ENCODE results near the gene SUPT4H1.

- TF ChIP-seq CTCF (IDR thresholded peaks at IDR 0.05) = no peak
- TF ChIP-seq POLR2A (IDR thresholded peaks at IDR 0.05) = no peak
These were observed 16.1 kb downstream of the SUPT4H1 start for GRCh38 chr17:58335779-58336455.

Measured in testis (tissue), 2 donors.